Measurements from ENCODE around the gene AMIGO3.

GRCh38 chr3:49724586-49724985, 5.1 kb upstream of the AMIGO3 start:
- TF ChIP-seq CTCF (conservative IDR thresholded peaks at IDR 0.05; ENCODE audit: low read depth in 2 of 2): no peak
- TF ChIP-seq REST (IDR thresholded peaks at IDR 0.05; ENCODE audit: unreplicated experiment): no peak
- TF ChIP-seq EZH2 (IDR thresholded peaks at IDR 0.05; ENCODE audit: low read depth, unreplicated experiment): no peak
- no peak for TF ChIP-seq JUNB (IDR thresholded peaks at IDR 0.05; ENCODE audit: unreplicated experiment)
- TF ChIP-seq ZNF114 (CRISPR knock-in tag; IDR thresholded peaks at IDR 0.05): no peak
- TF ChIP-seq NANOG (IDR thresholded peaks at IDR 0.05; ENCODE audit: borderline replicate concordance): no peak
- no peak for TF ChIP-seq CREB1 (CRISPR knock-in tag; IDR thresholded peaks at IDR 0.05; ENCODE audit: low read depth)
- TF ChIP-seq POLR2AphosphoS5 (IDR thresholded peaks at IDR 0.05; ENCODE audit: low read depth): no peak; the same call in 1 of the 2 replicates
- TF ChIP-seq STAT1 (IDR thresholded peaks at IDR 0.05; ENCODE audit: unreplicated experiment): no peak
- no peak for TF ChIP-seq ETS1 (IDR thresholded peaks at IDR 0.05)
- no peak for TF ChIP-seq EZH2phosphoT487 (IDR thresholded peaks at IDR 0.05; ENCODE audit: unreplicated experiment)
